ENCODE results near the gene SCGN.

SCGN gene

DNA sequence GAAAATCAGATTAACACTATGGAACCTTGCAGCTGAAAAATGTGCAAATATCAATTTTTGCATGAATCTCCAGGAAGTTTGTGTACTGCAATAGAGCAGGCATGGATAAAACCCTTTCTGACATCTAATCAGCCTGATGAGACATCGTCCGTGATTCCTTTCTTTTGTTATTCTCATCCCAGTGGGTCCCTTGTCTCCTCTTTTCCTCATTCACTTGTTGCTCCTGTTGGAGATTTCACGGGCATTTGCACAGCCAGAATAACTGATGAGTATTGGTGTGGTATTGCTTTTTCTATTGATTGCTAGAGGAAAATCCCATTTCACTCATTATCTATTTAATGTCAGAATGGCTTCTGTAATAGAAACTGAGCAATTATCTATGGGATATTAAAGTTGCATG is 39.9 kb downstream of the SCGN start:
- DNase-seq, result no peak

DNA sequence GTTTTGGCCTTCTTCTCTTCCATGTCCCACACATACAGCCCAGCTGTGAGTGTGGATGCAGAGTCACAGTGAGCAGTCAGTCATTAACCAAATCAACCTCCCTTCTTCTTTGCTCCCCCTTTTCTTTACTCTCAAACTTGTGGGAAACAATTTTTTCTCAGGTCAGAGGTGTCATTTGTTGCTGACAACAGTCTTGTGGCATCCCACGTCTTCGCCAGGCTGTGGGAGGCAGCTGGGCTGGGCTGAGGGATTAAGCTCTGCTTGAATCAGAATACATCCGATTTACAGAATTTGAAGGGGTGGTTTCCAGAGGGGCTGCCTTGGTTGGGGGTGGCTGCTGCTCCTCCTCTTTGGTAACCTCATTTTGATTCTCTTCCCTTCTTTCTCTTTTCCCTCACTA is 40.5 kb downstream of the SCGN start:
- no peak for DNase-seq

DNA sequence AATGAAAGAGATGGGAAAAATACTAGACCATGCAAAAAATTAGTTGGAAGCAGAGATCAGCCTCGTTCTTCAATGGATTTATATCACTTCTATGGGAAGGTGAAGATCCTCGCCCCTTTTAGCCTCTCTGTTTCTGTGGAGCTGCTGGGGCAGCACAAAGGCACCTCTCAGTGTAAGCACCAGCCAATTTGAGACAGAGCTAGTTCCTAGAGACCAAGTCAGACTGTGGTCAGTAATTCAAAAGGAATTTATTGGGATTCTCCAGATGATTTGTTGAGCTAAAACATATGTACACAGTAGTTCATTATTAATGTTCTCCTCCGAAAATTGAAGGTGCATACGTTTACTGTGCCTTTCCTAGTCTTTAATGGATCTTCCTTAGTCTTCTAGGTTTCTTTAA is 42.4 kb downstream of the SCGN start:
- DNase-seq, result no peak

DNA sequence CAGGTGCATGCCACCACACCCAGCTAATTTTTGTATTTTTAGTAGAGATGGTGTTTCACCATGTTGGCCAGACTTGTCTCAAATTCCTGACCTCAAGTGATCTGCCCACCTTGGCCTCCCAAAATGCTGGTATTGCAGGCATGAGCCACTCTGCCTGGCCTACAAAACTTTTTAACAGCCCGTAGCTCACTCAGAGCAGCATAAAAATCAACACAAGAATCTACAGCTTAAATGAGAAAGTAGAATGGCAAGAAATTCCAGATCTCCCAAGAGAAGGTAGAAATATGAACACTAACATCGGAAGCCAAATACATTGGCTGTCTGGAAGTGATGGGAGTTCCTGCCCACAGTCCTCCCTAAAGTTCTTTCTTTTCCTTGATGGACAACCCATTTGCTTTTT is 43.7 kb downstream of the SCGN start:
- no peak for DNase-seq

DNA sequence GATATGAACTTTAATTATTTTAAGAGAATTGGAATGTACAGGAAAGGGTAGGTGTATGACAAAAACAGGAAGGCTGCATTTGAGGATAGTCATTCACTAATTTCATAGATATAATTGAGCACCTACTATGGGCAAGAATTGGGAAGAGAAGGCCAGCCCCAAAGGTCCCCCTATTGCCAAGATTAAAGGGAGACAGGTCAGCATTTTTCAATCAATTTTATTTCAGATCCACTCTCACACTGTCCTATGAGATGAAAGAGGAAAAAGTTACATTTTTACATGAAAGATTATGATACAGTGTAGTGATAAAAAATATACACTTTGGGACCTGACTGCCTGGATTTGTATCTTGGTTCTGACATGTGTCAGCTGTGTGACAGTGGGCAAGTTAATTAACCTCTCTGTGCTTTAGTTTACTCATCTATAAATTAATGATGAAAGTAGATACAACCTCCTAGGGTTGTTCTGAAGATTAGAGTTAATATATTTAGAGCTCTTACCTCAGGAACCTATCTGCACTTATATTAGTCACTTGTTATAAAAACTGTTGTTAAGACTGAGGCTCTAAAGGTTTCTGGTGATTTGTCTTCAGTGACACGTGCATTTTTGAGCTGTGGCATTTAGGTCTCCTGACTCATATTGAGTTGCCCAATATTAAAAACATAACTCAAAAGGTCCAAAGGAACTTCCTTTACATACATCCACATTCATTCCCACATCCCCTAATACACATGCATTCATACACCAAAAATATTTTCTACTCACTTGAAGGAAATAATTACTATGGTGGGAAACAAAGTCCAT is 45.7 kb downstream of the SCGN start:
- no peak for DNase-seq

DNA sequence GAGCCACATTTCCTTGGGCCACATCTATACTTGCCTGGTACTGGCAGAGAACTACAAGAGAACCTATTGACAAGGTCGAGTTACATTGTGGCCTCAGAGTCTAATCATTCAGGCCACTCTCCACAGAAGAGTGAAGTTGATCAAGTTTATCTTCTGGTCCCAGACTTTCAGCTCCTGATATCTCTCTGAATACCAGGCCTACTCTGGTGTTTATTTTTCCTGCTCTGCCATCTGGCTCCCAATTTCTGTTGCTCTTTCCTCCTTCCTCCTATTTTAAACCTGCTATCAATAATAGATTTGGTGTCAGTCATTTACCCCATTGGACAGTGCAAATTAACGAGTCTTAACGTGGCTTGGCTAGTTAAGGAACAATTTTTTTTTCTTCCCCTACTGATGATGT is 46.6 kb downstream of the SCGN start:
- DNase-seq, result no peak

DNA sequence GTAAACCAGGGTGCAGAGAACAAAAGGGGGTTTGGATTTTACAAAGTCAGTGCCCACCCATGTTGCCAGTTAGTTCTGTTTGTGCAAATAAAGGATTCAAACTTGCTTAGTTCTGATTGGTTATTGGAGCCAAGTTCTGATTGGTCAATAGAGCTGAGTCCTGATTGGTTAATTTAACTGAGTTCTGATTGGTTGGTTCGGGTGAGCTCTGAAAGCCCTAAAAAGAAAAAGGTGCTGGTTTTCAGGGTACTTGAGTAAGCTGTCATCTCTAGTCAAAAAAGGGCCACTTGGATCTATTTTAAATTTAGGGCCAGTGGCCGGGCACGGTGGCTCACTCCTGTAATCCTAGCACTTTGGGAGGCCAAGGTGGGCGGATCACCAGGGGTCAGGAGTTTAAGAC is 47.6 kb downstream of the SCGN start:
- no peak for DNase-seq

DNA sequence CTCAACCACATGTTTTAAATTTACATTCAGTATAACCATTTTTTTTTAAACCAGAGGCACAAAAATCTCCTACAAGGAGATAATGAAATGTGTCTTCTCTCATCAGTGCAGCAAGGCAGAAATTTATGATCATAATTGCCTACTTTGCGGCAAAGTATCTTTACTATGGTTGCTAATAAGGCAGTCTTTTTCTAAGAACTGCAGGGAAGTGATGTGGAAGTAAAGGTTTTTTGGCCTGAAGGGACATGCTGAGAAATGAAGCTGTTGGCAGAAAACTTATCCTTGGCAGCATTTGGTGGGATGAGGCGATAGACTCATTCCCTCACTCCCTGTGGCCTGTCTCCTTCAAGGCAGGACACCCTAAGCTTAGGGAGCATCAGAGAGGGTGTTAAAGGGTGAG is 48.7 kb downstream of the SCGN start:
- DNase-seq, result no peak

DNA sequence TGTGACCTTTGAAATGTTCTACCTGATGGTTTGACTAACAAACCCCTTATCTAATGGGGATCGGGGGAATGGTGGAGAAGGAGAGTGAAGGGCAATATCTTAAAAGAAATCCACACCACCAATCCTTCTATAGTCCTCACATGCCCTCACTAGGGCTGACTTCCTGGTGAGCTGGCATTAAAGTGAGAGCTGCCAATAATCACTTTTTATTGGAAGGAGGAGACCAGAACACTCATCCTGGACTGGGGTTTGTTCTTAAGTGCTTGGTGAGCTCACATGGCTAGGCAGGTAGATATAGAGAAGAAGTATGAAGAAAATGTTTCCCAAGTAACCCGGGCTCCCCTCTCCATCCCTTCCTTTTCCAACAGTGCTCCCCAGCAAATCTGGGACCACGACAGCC is 49.8 kb downstream of the SCGN start:
- no peak for DNase-seq

DNA sequence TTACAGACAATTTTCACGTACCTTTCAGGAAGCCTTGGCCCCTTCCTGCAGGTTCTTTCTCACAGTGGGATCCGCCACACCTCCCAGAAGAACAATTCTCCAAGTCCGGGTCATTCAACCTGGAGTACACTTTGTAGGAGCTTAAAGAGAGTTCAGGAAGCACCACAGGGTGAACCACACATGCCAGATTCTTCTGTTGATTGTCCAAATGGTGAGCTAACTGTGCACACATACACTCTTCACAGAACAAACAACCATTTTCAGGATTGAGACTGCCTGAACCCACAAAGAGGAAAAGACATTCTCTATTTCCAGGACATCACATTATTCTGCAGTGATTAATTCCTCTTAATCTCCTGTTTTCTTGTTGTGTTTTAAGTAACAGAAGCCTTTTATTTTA is 51.0 kb downstream of the SCGN start:
- DNase-seq, result no peak

DNA sequence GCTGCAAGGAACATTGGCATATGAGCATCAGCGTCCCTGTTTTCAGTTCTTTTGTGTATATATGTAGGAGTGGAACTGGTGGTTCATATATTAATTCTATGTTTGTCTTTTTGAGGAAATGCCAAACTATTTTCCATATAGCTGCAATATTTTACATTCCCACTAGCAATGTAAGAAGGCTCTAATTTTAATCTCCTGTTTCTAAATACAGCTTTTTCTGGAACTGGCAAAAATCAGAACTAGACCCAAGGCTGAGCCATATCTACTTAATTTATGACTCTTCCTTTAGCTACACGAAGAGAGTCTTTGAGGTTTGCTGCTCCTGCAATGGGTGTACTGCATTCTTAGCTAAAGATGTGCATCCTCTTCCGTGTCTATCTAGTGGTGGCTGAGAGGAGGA is 52.0 kb downstream of the SCGN start:
- no peak for DNase-seq

DNA sequence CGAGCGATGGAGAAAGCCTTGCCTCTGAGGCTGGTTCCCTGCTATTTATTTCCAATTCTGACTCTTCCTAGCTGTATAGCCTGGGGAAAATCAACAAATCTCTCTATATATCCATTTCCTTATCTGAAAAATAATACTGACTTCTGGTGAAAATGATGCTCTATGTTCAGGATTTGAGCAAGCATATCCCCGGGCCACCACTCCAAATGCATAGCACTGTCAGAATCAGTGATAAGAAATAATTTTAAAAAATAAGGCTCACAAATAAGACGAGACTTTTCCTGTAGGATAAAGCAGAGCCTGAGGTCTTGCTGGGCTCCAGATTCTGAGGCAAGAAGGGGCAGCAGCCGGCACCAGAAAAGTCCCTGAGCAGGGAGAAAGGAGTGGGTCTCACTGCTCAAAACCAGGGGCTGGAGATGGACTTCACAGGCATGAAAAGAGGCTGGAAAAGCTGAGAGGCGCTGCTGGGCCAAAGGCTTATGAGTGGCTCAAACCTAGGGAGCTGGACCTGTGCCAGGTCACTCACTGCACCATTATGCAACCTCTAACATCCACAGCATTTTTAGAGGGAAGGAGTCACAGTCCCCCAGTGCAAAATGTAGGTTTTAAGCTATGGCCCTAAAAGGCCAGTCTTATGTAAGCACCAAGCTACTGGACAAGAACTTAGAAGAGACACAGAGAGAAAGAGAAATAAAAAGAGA is 54.4 kb downstream of the SCGN start:
- no peak for DNase-seq

DNA sequence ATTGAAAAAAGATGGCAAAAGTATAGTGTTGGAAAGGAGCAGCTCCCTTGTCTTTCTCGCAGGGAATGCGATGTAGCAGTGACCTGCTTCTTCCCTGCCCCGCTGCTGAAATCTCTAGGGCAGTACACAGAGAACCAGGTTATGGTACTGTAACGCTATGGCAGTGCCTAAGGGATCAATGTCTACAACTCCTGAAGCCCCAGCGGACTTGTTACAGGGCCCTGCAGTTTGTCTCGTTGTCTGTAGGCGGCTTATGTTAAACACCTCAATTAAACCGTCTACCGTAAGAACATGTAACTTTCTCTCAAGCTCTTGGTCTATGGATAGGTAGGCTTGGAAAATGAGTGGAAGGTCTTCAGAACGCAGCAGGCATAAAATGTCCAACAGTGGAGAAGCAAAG is 57.7 kb downstream of the SCGN start:
- DNase-seq, result no peak

DNA sequence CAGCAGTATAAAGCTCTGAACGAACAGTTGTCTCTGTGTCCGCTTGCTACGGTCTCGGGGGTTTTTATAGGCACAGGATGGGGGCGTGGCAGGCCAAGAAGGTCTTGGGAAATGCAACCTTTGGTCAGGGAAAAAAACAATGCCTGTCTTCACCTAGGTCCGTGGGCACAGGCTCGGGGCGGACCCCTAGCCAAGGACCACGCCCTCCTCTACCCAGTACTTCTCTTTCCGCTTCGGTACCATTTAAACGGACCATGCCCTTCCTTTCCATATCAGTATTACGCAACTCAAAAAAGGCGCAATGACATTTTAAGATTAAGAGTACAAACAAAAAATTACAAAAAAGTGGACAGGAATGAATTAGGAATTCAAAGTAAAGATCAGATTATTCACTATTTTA is 58.3 kb downstream of the SCGN start:
- DNase-seq, result no peak

DNA sequence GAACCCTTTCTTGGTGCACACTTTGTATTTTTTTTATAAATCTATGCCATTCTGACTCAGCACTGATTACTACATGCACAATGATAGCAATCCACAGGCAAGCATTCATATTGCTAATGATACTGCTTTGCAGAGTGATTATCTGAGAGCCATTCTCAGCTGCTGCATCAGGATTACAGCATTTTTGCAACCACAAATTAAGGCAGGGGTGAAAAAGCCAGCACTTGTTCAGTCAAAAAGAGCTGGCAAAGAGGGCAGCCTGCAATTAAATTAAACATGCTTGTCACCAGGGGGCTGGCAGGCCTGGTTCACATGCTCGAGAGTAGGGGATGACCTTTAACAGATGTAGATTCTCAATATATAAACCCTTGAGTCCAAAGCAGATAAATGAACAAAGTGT is 61.8 kb downstream of the SCGN start:
- DNase-seq, result no peak

DNA sequence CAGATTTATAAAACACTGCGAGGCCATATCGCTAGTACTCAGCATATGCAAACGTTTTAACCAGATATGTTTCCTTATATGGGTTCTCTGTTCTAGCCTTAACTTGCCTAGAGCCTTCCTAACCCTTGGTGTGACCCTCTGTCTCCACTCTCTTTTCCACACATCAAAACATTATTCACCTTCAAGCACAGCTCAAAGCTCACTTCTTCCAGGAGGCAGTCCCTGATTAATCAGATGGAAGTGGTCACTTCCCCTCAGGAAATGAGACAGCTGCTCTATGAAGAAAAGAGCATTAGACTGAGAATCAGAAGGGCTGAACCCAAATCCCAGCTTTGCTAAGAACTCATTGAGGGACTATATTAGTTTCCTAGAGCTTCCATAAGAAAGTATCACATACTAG is 62.8 kb downstream of the SCGN start:
- DNase-seq, result no peak

DNA sequence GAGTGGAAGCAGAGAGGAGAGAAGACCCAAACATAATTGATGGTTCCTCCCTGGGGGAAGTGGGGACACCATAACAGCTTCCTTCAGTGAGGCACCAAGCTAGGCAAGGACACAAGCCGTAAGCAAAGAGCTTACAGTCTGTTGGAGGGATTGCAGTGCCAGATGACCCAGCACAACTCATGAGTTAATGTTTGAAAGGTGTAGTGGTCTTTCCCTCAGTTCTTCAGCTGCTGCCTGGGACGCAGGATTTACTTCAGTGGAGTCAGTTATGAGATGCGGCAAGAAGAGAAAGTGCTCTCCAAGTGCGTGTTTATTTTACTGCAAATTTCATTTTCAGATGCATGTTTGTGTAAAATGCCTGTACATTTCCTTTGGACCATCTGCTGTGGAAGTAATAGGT is 63.8 kb downstream of the SCGN start:
- DNase-seq, result no peak

DNA sequence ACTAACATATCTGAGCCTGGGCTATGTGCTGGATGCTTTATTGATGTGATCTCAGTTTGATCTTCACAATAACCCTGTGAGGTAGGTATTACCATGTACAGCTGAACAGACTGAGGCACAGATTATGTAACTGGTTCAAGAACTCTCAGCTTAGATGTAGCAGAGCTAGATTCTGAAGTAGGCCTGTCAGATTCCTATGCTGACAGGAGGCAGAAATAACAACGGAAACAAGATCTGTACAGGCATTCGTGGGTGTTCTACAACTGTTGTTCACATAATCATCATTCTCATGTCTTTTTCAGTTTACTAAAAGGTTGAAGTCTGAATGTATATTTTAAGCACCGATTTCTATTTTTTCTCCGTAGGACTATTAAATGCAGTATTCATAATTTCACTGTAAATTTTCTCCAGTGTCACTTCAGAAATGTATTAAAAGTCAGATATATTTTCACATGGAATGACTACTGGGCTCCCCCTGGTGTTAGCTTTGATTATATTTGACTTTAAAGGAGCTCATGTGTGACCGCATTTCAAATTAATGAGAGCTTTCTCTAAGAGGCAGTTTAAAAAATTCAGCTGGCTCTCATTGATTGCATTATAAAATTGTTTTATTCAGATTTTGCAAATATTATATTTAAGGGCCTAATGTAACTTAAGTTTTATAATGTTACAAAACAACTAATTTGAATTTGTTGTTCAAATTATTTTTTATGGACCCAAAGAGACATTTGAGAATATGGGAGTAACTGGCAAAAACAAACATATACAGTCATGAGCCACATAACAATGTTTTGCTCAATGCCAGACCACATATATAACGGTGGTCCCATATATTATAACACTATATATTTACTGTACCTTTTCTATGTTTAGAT is 66.1 kb downstream of the SCGN start:
- DNase-seq, result no peak

DNA sequence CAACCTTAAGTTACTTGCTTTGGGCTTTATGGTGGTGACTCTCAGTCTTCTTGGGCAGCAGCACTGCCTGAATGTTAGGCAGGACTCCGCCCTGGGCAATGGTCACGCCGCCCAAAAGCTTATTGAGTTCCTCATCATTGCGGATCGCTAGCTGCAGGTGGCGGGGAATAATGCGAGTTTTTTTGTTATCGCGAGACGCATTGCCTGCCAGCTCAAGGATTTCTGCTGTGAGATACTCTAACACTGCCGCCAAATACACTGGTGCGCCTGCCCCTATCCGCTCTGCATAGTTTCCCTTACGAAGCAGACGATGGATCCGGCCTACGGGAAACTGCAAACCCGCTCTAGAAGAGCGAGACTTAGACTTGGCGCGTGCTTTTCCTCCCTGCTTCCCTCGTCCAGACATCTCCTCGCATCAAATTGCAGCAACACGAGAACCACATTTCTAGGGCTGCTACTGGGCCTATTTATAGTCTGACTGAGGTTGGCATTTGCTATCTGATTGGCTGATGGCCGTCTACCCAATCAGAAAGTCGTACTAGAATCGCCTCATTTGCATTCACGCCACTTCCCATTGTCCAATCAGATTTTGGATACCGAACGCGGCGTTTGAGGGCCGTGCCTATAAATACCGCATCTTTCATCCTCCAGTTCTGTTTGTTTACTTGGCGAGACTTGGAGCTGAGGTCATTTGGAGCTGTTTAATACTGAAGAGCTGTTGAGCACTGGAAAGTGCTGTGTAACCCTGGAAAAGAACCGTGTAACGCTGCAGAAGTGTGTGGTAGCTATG is 74.3 kb downstream of the SCGN start:
- no peak for DNase-seq

DNA sequence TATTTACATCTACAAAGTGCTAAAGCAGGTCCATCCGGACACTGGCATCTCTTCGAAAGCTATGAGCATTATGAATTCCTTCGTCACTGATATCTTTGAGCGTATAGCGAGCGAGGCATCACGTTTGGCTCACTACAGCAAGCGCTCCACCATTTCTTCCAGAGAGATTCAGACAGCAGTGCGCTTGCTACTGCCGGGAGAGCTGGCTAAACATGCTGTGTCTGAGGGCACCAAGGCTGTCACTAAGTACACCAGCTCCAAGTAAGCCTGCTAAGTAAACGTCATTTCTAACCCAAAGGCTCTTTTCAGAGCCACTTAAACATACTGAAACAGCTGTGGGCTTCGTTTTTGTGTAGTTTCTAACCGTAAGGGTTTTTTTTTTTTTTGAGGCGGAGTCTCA is 75.0 kb downstream of the SCGN start:
- no peak for DNase-seq

DNA sequence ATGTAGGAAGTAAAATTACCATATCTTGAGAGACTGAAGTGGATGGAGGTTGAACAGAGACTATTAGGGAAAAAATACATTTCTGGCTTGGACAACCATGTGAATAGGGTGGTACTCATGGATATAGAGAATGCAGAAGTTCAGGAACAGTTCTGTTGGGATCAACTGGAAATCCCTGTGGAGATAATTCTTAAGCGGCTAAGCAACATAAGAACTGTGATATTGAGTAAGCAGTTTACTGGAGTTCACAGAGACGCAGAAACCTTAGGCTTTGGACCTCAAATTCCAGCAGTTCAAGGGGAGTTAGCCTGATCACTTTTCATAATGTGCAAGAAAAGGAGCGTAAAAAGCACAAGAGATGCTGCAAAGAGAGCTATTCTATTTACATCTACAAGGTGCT is 78.9 kb downstream of the SCGN start:
- no peak for DNase-seq

DNA sequence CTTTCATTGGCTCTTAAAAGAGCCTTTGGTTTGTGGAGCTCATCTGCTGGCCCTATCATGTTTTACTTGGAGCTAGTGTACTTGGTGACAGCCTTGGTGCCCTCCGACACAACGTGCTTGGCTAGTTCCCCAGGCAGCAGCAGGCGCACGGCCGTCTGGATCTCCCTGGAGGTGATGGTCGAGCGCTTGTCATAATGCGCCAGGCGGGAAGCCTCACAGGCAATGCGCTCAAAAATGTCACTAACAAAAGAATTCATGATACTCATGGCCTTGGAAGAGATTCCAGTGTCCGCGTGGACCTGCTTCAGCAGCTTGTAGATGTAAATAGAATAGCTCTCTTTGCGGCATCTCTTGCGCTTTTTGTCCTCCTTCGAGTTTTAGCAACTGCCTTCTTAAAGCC is 79.7 kb downstream of the SCGN start:
- no peak for DNase-seq
